HCT116 (cell line): ENCODE data around the gene ZBTB34. TPM values are rescaled to one million over a fixed set of nuclear protein-coding genes. Genes with fewer than 3 reads are reported as not detected.

Experiments used
- ATAC-seq: fragments of 200-7000 bp; cut with Tn5 transposase; 2 replicates; pipeline ENCODE4 v1.9.1; 2020; ENCODE audit warnings: mild to moderate bottlenecking, moderate library complexity
- BruUV-seq: library from RNA; stranded (reverse); fragments of 400-500 nt; replicated peaks from 2 replicates; lab custom pipeline; 2021; lab: Mats Ljungman, UMichigan
- CTCF ChIA-PET: fragments of 300-600 bp; sonication (Branson Sonifier 250); formaldehyde crosslinking; loops from one replicate; lab custom pipeline; 2021; ENCODE audit warnings: antibody characterized with exemption; lab: Charles Lee
- POLR2A ChIA-PET: fragments of 300-600, 350-600 bp; sonication (Branson Sonifier 250); formaldehyde crosslinking; loops from one replicate; lab custom pipeline; 2021; ENCODE audit warnings: antibody characterized with exemption; lab: Charles Lee
- RAD21 ChIA-PET, 2 experiments: fragments of 300-600 bp; sonication (Branson Sonifier 250); formaldehyde crosslinking; loops; one replicate each; lab custom pipeline; 2023; ENCODE audit warnings: low total read pairs in 2 of 2; ENCODE audit not compliant: uncharacterized antibody in 2 of 2, unreplicated experiment in 2 of 2, low non-redundant PET in 1 of 2; lab: Charles Lee
- DNase-seq: peaks from one replicate; pipeline ENCODE4 v3.0.0-alpha.2; 2010; ENCODE audit warnings: low read depth, low spot score
- H2AFZ ChIP-seq: fragments of 200-600 bp; shearing (Covaris generic), sonication (generic); 2 replicates; pipeline ENCODE4 v1.6.1; 2017; ENCODE audit warnings: low read depth, mixed run types, mixed read lengths, antibody characterized with exemption, low read length; ENCODE audit not compliant: poor library complexity, severe bottlenecking
- H3K27ac ChIP-seq: 2 replicates; pipeline ENCODE4 v1.5.1; 2012; ENCODE audit warnings: low read depth, low read length
- H3K27me3 ChIP-seq: fragments of 200-600 bp; sonication (generic); 2 replicates; pipeline ENCODE4 v1.6.1; 2016; ENCODE audit warnings: mixed run types, low read length, mixed read lengths; ENCODE audit not compliant: insufficient read depth
- H3K36me3 ChIP-seq, 2 experiments: fragments of 200-500 bp in 1 of 2; fragments of 200-600 bp in 1 of 2; sonication (Bioruptor generic) in 1 of 2; sonication (generic) in 1 of 2; 2 replicates each; pipeline versions ENCODE4 v1.5.1 to v1.6.1; 2014 to 2016; ENCODE audit warnings: low read length in 2 of 2, inconsistent platforms in 1 of 2, mixed read lengths in 1 of 2, mixed run types in 1 of 2; ENCODE audit not compliant: insufficient read depth in 2 of 2, control insufficient read depth in 1 of 2
- H3K4me1 ChIP-seq, 2 experiments: fragments of 200-600 bp in 1 of 2; sonication (generic) in 1 of 2; 2 replicates each; pipeline versions ENCODE4 v1.5.1 to v1.6.1; 2012 to 2017; ENCODE audit warnings: low read length in 2 of 2, inconsistent platforms in 1 of 2, mild to moderate bottlenecking in 1 of 2, mixed read lengths in 1 of 2, mixed run types in 1 of 2, moderate library complexity in 1 of 2; ENCODE audit not compliant: insufficient read depth in 2 of 2, control insufficient read depth in 1 of 2
- H3K4me2 ChIP-seq: fragments of 200-600 bp; sonication (generic); 2 replicates; pipeline ENCODE4 v1.6.1; 2017; ENCODE audit warnings: mixed run types, low read length, mixed read lengths
- H3K4me3 ChIP-seq, 2 experiments: fragments of 200-600 bp in 1 of 2; sonication (generic) in 1 of 2; replicated peaks in 1 of 2; 2 replicates each; pipeline ENCODE4 v1.5.1; 2011 to 2016; ENCODE audit warnings: low read length in 2 of 2, control low read depth in 1 of 2, low read depth in 1 of 2, mild to moderate bottlenecking in 1 of 2, mixed read lengths in 1 of 2, mixed run types in 1 of 2
- H3K79me2 ChIP-seq: fragments of 200-600 bp; sonication (generic); 2 replicates; pipeline ENCODE4 v1.6.1; 2017; ENCODE audit warnings: mild to moderate bottlenecking, mixed run types, low read length, moderate library complexity, mixed read lengths; ENCODE audit not compliant: insufficient read depth
- H3K9ac ChIP-seq: fragments of 200-600 bp; sonication (generic); 2 replicates; pipeline ENCODE4 v1.6.1; 2016; ENCODE audit warnings: low read length, mixed read lengths
- H3K9me2 ChIP-seq: fragments of 200-600 bp; sonication (generic), shearing (Covaris generic); 2 replicates; pipeline ENCODE4 v1.6.1; 2017; ENCODE audit warnings: mixed run types, mild to moderate bottlenecking, moderate library complexity; ENCODE audit not compliant: insufficient read depth
- H3K9me3 ChIP-seq, 2 experiments: fragments of 200-500 bp in 1 of 2; fragments of 200-600 bp in 1 of 2; sonication (Bioruptor generic) in 1 of 2; sonication (generic) in 1 of 2; 2 replicates each; pipeline ENCODE4 v1.6.1; 2014 to 2017; ENCODE audit warnings: low read length in 2 of 2, mixed read lengths in 2 of 2, inconsistent platforms in 1 of 2, low read depth in 1 of 2, mild to moderate bottlenecking in 1 of 2, mixed run types in 1 of 2, moderate library complexity in 1 of 2; ENCODE audit not compliant: control insufficient read depth in 1 of 2, insufficient read depth in 1 of 2
- H4K20me1 ChIP-seq: fragments of 200-600 bp; sonication (generic), shearing (Covaris generic); 2 replicates; pipeline ENCODE4 v1.6.1; 2017; ENCODE audit warnings: mixed run types, mild to moderate bottlenecking, moderate library complexity; ENCODE audit not compliant: insufficient read depth
- CBX3 ChIP-seq: IDR thresholded peaks from 2 replicates; pipeline ENCODE4 v1.6.1; 2012; ENCODE audit warnings: low read depth
- CEBPB ChIP-seq: IDR thresholded peaks from 2 replicates; pipeline ENCODE4 v1.6.1; 2012; ENCODE audit warnings: low read depth
- CTCF ChIP-seq, 3 experiments: fragments of 200-600 bp in 1 of 3; sonication (generic) in 1 of 3; IDR thresholded peaks in 2 of 3; conservative IDR thresholded peaks in 1 of 3; 2 replicates each; pipeline ENCODE4 v1.5.1; 2012 to 2017; ENCODE audit warnings: low read depth in 2 of 3, low read length in 2 of 3, antibody characterized with exemption in 1 of 3, borderline replicate concordance in 1 of 3, control low read depth in 1 of 3, mild to moderate bottlenecking in 1 of 3, mixed read lengths in 1 of 3, mixed run types in 1 of 3, moderate library complexity in 1 of 3; ENCODE audit not compliant: insufficient read depth in 1 of 3
- ELF1 ChIP-seq: IDR thresholded peaks from 2 replicates; pipeline ENCODE4 v1.6.1; 2012; ENCODE audit warnings: low read depth, borderline replicate concordance
- EZH2phosphoT487 ChIP-seq: fragments of 200-600 bp; IDR thresholded peaks from 2 replicates; pipeline ENCODE4 v1.6.1; 2018; ENCODE audit warnings: antibody characterized with exemption, borderline replicate concordance
- JUND ChIP-seq: IDR thresholded peaks from 2 replicates; pipeline ENCODE4 v1.6.1; 2012
- MAX ChIP-seq: IDR thresholded peaks from 2 replicates; pipeline ENCODE4 v1.6.1; 2012
- POLR2A ChIP-seq: IDR thresholded peaks from 2 replicates; pipeline ENCODE4 v1.7.0; 2011; ENCODE audit warnings: borderline replicate concordance; ENCODE audit not compliant: insufficient read depth, insufficient read length; ENCODE audit errors: extremely low read depth
- POLR2AphosphoS5 ChIP-seq: IDR thresholded peaks from 2 replicates; pipeline ENCODE4 v1.6.1; 2011; ENCODE audit warnings: mild to moderate bottlenecking, low read depth, low read length, moderate library complexity
- SIN3A ChIP-seq: IDR thresholded peaks from 2 replicates; pipeline ENCODE4 v1.6.1; 2012; ENCODE audit warnings: low read depth
- SRF ChIP-seq: IDR thresholded peaks from 2 replicates; pipeline ENCODE4 v1.6.1; 2012; ENCODE audit warnings: low read depth
- TCF7L2 ChIP-seq: IDR thresholded peaks from 2 replicates; pipeline ENCODE4 v1.7.0; 2011; ENCODE audit warnings: borderline replicate concordance, inconsistent platforms; ENCODE audit not compliant: insufficient read depth, insufficient read length; ENCODE audit errors: extremely low read depth
- YY1 ChIP-seq: IDR thresholded peaks from 2 replicates; pipeline ENCODE4 v1.6.1; 2011; ENCODE audit warnings: low read length, low read depth, moderate library complexity, mild to moderate bottlenecking; ENCODE audit not compliant: insufficient replicate concordance; ENCODE audit errors: extremely low read depth
- ZBTB33 ChIP-seq: IDR thresholded peaks from 2 replicates; pipeline ENCODE4 v1.6.1; 2011; ENCODE audit warnings: mild to moderate bottlenecking, low read length, moderate library complexity; ENCODE audit not compliant: insufficient replicate concordance; ENCODE audit errors: extremely low read depth
- ZFX ChIP-seq: fragments of 450-650 bp; IDR thresholded peaks from 2 replicates; pipeline ENCODE4 v1.6.1; 2017
- intact Hi-C: fragments of 100-400 bp; cut with micrococcal nuclease; formaldehyde crosslinking; loops from 2 replicates; pipeline ENCODE4 v1.10.0; 2022
- total RNA-seq: library from RNA; stranded (reverse); gene quantifications from one replicate; pipeline ENCODE4 v1.2.1, GENCODE V29; 2021; ENCODE audit not compliant: unreplicated experiment

The ZBTB34 gene
- total RNA-seq, 1 experiment from 2014 or later, result 5.6 TPM

GRCh38 chr9:126833710-126834345, 26.6 kb upstream of the ZBTB34 start:
- Histone ChIP-seq H3K27ac (no peak overlapping the region), H3K4me3 (no peak overlapping the region), H3K9ac (no peak overlapping the region), H3K27me3 (no peaks in the 10 kb centered on the region), H3K36me3 (peaks cover 4 to 20% of the 10 kb centered on the region in 2 experiments; a peak in 2 of 4 replicates), H3K4me1 (no peaks in the 10 kb centered on the region), H3K9me3 (no peaks in the 10 kb centered on the region), H2AFZ (no peak overlapping the region), H3K79me2 (peaks cover 9% of the 10 kb centered on the region), H3K9me2 (no peaks in the 10 kb centered on the region), H4K20me1 (no peaks in the 10 kb centered on the region), H3K4me2 (no peak overlapping the region)
- CTCF ChIA-PET, result no interaction called here
- DNase-seq (no peak), ATAC-seq (no peak)
- BruUV-seq, result no TSS peak
- TF ChIP-seq SIN3A, result no peak
- TF ChIP-seq JUND, result no peak
- TF ChIP-seq CBX3, result no peak
- TF ChIP-seq TCF7L2, result no peak
- no peak for TF ChIP-seq MAX
- no peak for TF ChIP-seq POLR2A
- no peak for TF ChIP-seq CEBPB
- TF ChIP-seq SRF, result no peak
- TF ChIP-seq ZFX, result no peak
- no peak for TF ChIP-seq EZH2phosphoT487
- intact Hi-C loops, result no loop called here
- POLR2A ChIA-PET, result no interaction called here
- RAD21 ChIA-PET, result no interaction called here

- no peak overlapping the region for H3K4me2 ChIP-seq
- no TSS peak for BruUV-seq
- H3K79me2 ChIP-seq, result peaks cover 7% of the 10 kb centered on the region
- CTCF ChIA-PET, result no interaction called here
- TF ChIP-seq SRF (no peak), POLR2AphosphoS5 (no peak), YY1 (no peak), EZH2phosphoT487 (no peak), ZFX (no peak), ZBTB33 (no peak), CBX3 (no peak), SIN3A (no peak), ELF1 (no peak), CTCF (IDR thresholded peaks at IDR 0.05 in 2 of 3, conservative IDR thresholded peaks at IDR 0.05 in 1 of 3; ENCODE audit: borderline replicate concordance in 1 of 3, insufficient read depth in 1 of 3, low read depth in 2 of 3, low read length in 2 of 3) (no peak)
- H2AFZ ChIP-seq, result no peak overlapping the region
- RAD21 ChIA-PET, result no interaction called here
- H3K4me1 ChIP-seq, result no peaks in the 10 kb centered on the region
- H3K9ac ChIP-seq, result no peak overlapping the region
- POLR2A ChIA-PET, result no interaction called here
- H3K36me3 ChIP-seq, result peaks cover 4 to 20% of the 10 kb centered on the region in 2 experiments; a peak in 2 of 4 replicates
- H3K9me3 ChIP-seq, result no peaks in the 10 kb centered on the region
- H3K9me2 ChIP-seq, result no peaks in the 10 kb centered on the region
- intact Hi-C loops, result no loop called here
- ATAC-seq (no peak), DNase-seq (no peak)
- H3K4me3 ChIP-seq, result no peak overlapping the region
- no peaks in the 10 kb centered on the region for H4K20me1 ChIP-seq
- no peak overlapping the region for H3K27ac ChIP-seq
- H3K27me3 ChIP-seq, result no peaks in the 10 kb centered on the region
Observed at GRCh38 chr9:126834672-126835071, 25.8 kb upstream of the ZBTB34 start.
